ENCODE measurements around the gene FMC1.

The FMC1 gene

GRCh38 chr7:139359366-139360209 is 18.5 kb downstream of the FMC1 start, which contains the start of gene LUC7L2 (continued):
- TF ChIP-seq ZSCAN4 (tag by site-specific recombination; IDR thresholded peaks at IDR 0.05): no peak
- TF ChIP-seq ZEB2 (tag by site-specific recombination; IDR thresholded peaks at IDR 0.05): peak; percentile 86
- peak; percentile 67; the same call in 1 of the 2 replicates for TF ChIP-seq ZNF785 (tag by site-specific recombination; IDR thresholded peaks at IDR 0.05)
- no peak for TF ChIP-seq TSHZ1 (tag by site-specific recombination; IDR thresholded peaks at IDR 0.05; ENCODE audit: borderline replicate concordance)
- peak; percentile 75 for TF ChIP-seq ZNF629 (tag by site-specific recombination; IDR thresholded peaks at IDR 0.05)
- TF ChIP-seq ZNF521 (tag by site-specific recombination; IDR thresholded peaks at IDR 0.05): no peak
- no peak for TF ChIP-seq FEZF1 (tag by site-specific recombination; IDR thresholded peaks at IDR 0.05)
- TF ChIP-seq ZNF514 (tag by site-specific recombination; IDR thresholded peaks at IDR 0.05): no peak
- TF ChIP-seq KLF8 (tag by site-specific recombination; IDR thresholded peaks at IDR 0.05): peak; percentile 99
- TF ChIP-seq ZNF214 (tag by site-specific recombination; IDR thresholded peaks at IDR 0.05; ENCODE audit: borderline replicate concordance): no peak
- peak; percentile 100 for TF ChIP-seq ZNF600 (tag by site-specific recombination; IDR thresholded peaks at IDR 0.05)
- peak; percentile 20; the same call in 1 of the 2 replicates for TF ChIP-seq ZNF223 (tag by site-specific recombination; IDR thresholded peaks at IDR 0.05)
- TF ChIP-seq ZBTB49 (tag by site-specific recombination; IDR thresholded peaks at IDR 0.05; ENCODE audit: low read depth): no peak
- TF ChIP-seq ZNF660 (tag by site-specific recombination; IDR thresholded peaks at IDR 0.05): peak; percentile 85
- peak; percentile 79 for TF ChIP-seq KLF1 (tag by site-specific recombination; IDR thresholded peaks at IDR 0.05)
- TF ChIP-seq AEBP2 (tag by site-specific recombination; IDR thresholded peaks at IDR 0.05; ENCODE audit: borderline replicate concordance): no peak
- TF ChIP-seq ZNF48 (tag by site-specific recombination; IDR thresholded peaks at IDR 0.05): no peak
- TF ChIP-seq ZNF449 (tag by site-specific recombination; IDR thresholded peaks at IDR 0.05): peak; percentile 69
- TF ChIP-seq ZNF664 (tag by site-specific recombination; IDR thresholded peaks at IDR 0.05): no peak; the same call in 1 of the 2 replicates
- no peak for TF ChIP-seq ZNF112 (tag by site-specific recombination; IDR thresholded peaks at IDR 0.05)
- TF ChIP-seq TCF7L2 (IDR thresholded peaks at IDR 0.05; ENCODE audit: borderline replicate concordance, low read depth, low read length): no peak
- no peak for TF ChIP-seq ZNF202 (tag by site-specific recombination; IDR thresholded peaks at IDR 0.05; ENCODE audit: borderline replicate concordance)
- TF ChIP-seq GLI4 (tag by site-specific recombination; IDR thresholded peaks at IDR 0.05): peak; percentile 68
- TF ChIP-seq ZSCAN5A (tag by site-specific recombination; IDR thresholded peaks at IDR 0.05): peak; percentile 85
- TF ChIP-seq ZBTB1 (tag by site-specific recombination; IDR thresholded peaks at IDR 0.05): no peak
- peak; percentile 63 for TF ChIP-seq INSM2 (tag by site-specific recombination; IDR thresholded peaks at IDR 0.05)
